Measurements from ENCODE around the gene ZNF892.

The ZNF892 gene

DNA sequence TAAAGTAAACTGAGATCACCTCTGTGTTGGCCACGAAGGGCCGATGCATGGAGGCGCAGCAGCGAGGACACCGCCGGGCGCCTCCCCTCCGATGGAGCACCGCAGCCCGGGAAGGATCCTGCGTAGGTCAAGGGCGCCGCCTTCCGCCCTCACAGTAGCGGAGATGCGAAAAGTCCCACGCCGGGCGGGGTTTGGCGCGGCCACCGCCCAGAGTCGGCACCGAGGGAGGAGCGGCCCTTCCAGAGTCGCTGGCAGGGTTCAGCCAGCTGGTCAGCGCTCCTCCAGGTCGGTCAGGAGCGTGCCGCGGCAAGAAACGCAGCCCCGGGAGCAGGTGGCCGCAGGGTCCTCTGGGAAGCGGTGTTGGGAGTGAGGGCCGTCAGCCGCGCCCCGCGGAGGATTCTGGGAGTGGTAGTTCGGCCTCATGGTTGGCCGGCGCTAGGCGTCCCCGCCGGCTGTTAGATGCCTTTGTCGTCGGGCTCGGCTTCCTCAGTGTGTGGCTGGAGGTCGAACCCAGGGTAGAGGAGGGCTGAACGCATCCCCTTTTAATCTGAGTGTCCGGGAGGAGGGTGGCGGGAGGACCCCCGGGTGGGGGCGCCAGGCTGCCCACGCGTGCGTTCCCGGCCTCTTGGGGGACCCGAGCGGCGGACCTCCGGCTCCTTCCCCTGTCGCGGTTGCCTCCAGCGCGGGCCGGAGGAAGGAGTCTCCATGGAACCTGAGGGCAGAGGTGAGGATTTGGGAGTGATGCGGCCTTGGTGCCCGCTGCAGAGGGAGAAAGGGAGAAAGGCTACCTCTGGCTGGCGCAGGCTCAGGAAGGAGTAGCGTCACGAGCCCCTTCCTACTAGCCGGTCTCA is at the start of gene ZNF892:
Gene ZNF892 (plus strand): TSS at position 411 of the 851 bp plus-strand sequence. CDS start 295 bp downstream, at position 706.
- peak; percentile 96 for DNase-seq

DNA sequence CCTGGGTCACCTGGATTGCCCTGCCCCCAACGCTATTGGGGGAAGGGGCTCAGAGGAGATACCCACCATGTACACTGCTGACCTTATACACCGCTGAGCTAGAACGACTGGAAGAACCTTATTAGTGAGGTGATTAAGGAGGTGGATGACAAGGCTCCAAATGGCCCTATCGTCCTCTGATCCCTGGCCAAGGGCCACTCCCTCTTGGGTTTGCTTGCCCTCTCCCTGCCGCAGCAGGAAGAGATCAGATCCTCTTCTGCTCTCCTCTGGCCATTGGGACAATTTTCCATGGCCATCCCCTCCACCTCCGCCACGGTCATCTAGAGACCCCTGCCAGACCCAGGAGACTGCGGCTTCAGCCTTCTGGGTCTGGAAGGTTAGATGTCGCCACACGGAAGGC is 48.9 kb upstream of the ZNF892 start:
- peak; percentile 44 for DNase-seq

DNA sequence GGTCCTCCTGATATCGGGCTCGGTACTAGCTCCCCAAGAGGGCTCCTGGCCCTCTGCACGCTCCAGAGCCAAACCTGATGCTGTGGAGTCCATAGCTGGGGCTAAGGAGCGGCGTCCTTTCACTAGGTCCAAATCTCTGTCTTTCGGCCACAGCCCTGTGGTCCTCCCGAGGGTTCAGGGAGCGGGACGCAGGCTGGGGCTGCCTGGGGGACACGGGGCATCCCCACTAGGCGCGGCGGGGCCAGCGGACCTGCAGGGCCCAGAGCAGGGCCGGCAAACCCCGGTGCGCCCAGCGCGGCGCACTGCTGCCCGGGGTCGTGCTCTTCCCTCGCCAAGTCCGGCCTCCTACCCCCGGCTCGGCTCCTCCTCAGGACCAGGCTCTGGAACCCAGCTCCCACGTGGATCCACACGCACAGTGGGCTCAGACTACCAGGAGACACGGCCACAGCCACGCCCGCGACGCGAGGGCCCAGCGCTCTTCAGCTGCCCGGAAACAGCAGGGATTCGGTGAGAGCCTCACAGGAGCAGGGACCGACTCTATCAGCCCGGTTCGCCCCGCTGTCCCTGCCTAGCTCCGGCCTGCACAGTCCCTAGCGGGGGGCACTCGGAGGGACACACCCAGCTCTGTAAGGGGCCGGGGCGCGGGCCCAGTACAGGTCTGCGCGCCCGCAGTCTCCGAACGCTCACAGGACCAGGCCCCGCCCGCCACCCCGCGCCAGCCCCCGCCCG is 48.3 kb upstream of the ZNF892 start:
- DNase-seq, result peak; percentile 78

DNA sequence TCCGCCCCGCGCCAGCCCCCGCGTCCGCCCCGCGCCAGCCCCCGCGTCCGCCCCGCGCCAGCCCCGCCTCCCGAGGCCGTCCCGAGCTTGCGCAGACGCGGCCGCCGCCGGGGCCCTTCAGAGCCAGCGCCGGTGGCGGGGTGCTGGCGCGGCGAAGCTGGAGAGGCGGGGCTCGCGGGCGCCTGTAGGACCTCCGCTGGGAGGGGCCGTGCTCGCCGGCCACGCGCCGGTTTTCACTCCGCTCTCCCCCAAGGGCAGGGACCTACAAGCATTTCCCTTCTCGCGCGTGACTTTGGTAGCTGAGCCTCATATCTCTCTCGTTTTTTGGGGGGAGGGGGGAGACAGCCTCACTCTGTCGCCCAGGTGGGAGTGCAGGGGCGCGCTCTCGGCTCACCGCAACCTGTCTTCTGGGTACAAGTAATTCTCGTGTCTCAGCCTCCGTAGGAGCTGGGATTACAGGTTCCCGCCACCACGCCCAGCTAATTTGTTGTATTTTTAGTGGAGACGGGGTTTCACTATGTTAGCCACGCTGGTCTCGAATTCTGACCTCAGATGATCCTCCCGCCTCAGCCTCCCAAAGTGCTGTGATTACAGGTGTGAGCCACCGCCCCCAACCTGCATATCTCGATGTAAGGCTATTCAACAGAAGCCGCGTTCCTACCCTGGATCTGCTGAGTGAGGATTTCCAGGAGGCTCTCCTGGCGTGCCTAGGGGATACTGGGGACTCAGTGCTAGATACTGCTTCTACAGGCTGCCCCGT is 47.5 kb upstream of the ZNF892 start, which contains the start of gene ZNF514:
Gene ZNF514 (minus strand): TSS at position 159 of the 760 bp plus-strand sequence. CDS start 6,595 bp downstream, outside the sequence.
- DNase-seq, result peak; percentile 79

DNA sequence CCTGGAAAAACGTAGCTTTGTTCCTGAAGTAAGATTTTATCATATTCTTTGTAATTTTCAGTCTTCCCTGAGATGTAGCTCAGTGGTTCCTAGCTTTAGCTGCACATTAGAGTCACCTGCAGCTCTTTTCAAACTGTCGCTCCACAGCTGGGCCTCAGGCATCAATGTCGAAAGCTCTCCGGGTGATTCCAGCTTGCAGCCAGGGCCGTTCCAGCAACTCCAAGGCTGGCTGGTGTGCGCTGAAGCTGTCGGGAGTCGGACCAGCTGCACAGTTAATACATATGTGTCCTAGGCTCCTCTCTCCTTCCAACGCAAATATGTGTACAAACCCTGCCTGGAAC is 42.3 kb upstream of the ZNF892 start:
- no peak for DNase-seq

DNA sequence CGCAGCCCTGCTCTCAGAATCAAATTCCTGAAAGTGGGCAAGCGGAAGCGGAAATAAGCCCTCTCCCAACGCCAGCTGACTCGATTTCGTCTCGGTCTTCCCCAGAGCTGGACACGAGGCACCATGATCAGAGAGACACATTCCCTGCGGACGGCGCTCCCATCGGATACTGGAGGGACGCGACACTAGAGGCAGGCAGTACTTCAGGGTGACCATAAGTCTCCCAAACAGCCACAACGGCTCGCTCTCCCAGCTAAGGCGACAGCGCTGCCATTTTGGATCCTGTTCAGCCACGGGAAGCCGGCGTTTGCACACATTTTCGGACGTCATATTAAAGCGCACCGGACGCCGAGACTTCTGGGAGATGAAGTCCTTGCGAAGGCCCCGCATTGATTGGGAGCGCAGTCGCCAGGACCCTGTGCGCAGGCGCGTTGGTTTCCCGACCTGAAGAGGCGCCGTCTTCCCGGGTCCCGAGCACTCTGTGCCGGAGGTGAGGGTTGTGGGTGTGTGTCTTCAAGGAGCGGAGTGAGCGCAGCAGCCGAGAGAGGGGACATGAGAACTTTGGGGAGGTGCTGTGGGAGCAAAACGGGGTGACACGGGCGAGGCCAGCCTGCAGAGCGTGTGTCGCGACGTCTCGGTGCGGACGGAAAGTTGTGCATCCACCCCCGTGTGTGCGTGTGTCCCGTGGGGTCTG is 41.8 kb upstream of the ZNF892 start, which contains the start of gene ZNF2:
Gene ZNF2 (plus strand): TSS at position 439 of the 694 bp plus-strand sequence. CDS start 10,418 bp downstream, outside the sequence.
- peak; percentile 97 for DNase-seq

DNA sequence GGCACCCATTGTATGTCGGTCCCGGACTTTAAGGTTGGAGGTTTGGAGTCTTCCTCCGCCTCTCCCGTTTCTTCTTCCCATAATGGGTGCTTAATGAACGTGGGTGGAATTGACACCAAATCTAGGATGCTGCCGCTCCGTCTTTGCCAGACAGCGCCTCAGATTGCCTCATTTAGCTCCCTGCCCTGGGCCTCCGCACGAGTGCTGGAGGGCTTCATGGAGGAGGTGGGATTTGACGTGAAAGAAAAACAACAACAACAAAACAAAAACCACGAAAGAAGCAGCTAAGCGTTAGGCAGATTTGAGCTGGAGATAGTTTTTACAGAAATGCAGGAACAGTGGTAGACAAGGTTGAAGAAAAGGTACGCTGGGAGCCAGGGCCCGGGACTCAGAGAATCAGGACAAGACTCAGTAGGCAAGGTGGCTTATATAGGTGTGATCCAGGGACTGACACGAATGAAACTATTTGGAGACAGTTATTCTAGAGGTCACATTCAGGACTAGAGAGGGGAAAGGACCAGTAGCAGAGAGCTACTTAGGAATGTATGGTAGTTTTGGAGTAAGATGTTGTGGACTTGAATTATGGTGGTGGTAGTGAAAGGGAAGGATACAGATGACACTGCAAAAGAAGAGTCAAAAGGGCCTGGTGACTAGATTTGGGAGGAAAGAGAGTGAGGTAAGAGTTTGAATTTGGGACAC is 41.1 kb upstream of the ZNF892 start:
- no peak for DNase-seq

DNA sequence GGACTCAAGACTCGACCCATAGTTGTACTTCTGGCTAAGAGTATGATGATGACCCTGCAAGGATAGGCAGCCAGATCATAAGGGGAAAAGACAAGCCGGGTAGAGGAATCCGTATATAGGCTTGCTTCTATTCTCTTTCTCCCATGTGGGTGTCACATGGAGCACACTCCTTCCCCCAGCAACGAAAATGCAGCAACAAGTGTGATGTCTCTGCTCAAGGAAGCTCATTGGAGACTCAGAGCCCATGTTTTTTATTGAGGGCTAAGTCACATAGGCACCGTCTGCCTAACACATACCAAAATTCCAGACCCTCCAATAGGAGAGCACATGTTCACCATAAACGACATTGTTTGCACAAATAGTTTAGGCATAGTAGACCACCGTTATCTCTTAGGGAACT is 35.4 kb upstream of the ZNF892 start:
- no peak for DNase-seq

DNA sequence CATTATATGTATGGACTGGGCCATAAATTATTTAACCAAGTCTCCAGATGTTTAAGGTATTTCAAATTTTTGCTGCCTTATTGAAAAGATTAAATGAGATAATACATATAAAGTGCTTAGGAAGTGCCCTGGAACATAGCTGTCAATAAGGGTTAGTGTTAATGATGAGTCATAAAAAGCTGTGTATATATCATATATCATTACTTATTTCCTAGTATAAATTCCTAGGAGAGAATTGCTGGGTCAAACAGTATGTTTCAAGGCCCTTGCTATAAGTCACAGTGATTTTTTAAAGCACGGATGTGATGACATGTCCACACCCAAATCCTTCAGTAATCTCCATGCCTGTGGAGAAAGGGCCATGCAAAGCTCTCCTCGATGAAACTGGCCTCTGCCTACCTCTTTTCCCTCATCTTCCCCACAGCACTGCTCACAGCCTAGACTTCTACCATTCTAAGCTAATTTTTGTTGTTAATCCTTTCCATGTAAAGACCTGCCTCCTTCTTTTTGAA is 33.2 kb upstream of the ZNF892 start:
- DNase-seq, result no peak

DNA sequence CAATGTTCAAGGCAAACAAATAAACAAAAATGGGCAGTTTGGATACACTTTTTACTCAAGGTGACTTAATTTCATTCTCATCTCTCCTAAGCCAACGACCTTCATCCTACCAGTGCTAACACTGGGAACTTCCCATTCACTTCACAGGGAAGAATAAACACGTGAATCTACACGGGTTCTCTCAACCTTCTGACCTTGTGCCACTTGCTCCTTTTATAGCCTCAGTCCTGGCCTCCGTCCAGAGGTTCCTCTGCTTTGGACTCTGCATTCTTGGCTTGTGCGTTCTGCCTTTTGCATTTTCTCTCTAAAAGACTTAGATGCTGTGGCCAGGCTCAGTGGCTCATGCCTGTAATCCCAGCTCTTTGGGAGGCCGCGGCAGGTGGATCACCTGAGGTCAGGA is 27.9 kb upstream of the ZNF892 start:
- DNase-seq, result no peak

DNA sequence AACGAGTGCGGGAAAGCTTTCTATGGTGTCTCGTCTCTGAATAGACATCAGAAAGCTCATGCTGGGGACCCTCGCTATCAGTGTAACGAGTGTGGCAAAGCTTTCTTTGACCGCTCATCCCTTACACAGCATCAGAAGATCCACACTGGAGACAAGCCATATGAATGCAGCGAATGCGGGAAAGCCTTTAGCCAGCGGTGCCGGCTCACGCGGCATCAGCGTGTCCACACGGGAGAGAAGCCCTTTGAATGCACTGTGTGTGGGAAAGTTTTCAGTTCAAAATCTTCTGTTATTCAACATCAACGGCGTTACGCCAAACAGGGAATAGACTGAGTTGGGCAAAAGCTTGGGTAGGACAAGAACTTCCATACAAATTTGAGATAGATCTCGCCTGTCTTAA is 25.5 kb upstream of the ZNF892 start:
- DNase-seq, result no peak

DNA sequence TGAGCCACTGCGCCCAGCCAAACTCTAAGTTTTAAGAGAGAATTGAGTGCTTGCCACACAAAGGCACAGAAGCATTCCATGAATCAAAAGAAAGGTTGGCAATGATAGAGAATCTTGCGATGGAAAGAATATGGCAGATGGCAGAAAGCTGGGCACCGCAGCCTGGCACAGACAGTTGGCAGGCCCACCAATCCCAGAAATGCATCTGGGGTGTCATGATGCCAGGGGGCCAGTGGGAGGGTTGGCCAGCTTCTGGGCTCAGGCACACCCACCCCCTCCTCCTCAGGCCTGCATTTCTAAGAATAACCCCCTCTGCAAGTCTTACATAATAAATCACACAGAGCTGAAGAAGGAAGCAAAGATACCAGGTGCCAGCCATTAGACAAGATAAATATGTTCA is 22.1 kb upstream of the ZNF892 start:
- DNase-seq, result no peak

DNA sequence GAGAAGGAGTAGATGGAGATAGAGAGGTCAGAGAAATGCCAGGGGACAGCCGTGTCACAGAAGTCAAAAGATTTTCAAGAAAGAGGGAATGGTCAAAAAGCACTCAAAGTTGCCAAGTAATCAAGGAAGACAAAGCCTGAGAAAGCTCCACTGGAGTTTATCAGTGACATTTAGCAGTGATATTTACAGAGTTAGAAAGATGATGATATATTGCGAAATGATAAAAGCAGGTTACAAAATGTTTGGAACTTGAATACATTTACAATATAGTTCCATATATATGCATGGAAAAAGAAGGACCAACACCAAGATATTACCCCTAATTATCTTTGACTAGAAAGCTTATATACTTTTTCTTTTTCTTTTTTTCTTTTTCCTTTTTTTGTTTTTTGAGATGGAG is 21.3 kb upstream of the ZNF892 start:
- no peak for DNase-seq

DNA sequence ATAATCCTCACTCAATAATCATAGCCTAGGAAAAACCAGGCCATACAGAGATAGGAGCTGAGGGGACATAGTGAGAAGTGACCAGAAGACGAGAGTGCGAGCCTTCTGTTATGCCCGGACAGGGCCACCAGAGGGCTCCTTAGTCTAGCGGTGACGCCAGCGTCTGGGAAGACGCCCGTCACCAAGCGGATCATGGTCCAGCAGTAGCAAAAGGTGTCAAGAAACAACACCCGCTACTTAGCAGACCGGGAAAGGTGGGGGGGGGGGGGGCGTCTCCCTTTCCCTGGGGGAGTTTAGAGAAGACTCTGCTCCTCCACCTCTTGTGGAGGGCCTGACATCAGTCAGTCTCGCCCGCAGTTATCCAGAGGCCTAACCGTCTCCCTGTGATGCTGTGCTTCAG is 14.4 kb upstream of the ZNF892 start:
- DNase-seq, result peak; percentile 12

DNA sequence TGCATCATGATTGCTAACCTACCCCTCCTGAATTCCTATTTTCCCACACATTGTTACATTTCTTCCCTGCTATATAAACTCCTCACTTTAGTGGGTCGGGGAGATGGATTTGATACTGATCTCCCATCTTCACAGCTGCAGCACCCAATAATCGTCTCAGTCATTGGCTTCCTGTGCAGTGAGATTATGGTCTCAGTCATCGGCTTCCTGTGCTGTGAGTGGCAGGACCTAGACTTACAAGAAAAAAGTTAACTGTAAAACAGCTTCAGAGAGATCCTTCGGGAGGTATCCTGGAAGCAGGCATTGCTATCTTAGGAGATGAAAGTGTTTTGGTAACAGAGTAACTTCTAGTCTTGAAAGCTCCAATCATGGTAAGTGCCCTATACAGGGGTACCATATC is 3.4 kb upstream of the ZNF892 start:
- no peak for DNase-seq

DNA sequence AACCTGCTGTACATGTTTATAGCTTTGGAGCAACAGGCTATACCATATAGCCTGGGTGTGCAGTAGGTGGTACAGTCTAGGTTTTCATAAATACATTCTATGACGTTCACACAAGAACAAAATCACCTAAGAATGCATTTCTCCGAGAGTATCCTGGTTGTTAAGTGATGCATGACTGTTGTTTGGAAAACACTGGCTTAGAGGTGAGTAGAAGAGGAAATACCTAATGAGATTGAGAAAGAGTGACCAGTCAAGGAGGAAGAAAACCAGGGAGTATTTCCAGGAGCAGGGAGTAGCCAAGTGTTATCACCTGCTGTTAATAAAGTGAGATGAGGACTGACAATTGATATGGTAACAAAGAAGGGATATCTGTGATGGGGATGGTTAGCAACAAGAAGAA is 2.9 kb upstream of the ZNF892 start:
- DNase-seq, result no peak

DNA sequence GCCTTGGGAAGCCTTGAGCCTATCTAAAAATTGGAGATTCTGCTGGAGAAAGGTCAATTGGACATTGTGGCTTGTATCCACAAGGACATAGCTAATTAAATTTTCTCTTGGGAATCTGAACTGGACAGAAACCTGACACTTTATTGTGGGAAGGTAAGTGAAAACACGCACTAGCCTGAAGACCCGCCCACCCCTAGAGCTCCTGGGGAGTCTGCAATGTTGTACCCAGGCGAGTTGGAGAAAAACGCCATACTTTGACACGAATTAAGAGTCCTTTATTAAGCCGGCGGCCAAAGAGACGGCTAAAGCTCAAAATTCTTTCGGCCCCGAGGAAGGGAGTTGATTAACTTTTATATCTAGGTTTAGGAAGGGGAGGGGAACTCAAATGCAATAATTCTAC is 1.2 kb upstream of the ZNF892 start:
- peak; percentile 10 for DNase-seq

DNA sequence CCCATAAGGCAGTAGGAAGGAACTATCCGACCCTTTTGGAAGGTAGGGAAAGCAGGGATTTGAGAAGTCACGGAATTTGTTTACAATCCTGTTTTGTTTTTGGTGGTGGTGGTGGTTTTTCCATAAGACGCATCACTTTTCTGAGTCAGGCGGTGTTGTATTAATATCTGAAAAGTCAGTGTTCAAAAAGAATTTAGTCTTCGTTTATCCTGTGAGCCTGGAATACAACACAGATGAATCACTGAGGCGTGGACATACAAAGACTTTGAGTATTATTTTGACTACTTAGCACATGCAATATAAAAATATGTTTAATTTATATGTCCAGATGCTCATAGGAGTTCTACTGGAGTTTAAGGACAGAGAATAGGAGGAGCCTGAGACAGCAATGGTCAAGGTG is 785 bp downstream of the ZNF892 start:
- no peak for DNase-seq

DNA sequence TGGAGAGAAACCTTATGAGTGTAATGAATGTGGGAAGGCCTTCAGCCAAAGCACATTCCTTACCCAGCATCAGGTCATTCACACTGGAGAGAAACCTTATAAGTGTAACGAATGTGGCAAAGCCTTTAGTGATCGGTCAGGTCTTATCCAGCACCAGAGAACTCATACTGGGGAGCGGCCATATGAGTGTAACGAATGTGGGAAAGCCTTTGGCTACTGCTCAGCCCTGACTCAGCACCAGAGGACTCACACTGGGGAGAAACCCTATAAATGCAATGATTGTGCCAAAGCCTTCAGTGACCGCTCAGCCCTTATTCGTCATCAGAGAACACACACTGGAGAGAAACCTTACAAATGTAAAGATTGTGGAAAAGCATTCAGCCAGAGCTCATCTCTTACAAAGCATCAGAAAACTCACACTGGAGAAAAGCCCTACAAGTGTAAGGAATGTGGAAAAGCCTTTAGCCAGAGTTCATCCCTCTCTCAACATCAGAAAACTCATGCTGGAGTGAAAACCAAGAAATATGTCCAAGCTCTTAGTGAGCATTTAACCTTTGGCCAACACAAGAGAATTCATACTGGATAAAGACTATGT is 7.8 kb downstream of the ZNF892 start:
- DNase-seq, result no peak

DNA sequence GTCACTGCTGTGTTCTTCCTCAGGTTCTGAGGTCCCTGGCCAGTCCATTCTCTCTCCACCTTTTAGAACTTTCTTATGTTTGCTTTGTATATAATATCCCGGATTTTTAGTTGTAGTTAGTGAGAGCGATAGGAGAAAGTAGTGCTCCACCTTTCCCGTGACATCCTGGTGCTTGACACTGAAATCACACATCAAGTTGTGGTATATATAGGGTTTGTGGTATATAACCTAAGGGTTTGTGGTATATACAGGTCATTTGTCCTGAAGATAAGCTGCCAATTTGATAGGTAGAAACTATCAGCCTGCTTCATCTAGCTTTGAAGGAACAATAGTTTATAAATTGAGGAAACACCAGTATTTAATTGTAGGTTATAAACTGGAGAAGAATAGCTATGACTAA is 13.1 kb downstream of the ZNF892 start:
- DNase-seq, result no peak

DNA sequence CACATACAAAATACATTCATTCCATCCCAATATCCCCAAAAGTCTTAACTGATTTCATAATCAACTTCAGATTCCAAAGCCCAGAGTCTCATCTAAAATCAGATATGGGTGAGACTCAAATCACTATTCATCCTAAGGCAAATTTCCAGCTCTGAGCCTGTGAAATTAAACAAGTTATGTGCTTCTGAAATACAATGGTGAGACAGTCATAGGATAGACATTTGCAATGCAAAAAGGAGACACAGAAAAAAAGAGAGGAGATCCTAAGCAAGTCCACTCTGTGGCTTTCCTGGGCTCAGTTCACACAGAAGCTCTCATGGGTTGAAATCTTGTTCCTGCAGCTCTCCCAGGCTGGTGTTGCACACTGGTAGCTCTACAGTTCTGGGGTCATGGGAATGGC is 18.3 kb downstream of the ZNF892 start:
- DNase-seq, result no peak

All from NCI-H146 (cell line).